ENCODE measurements around the gene WSB1. TPM values are rescaled to one million over a fixed set of nuclear protein-coding genes. Genes with fewer than 3 reads are reported as not detected.

WSB1 gene
- total and polyA plus RNA-seq, 7 donors = 32.4 to 53.6 (median 41.3) TPM

DNA sequence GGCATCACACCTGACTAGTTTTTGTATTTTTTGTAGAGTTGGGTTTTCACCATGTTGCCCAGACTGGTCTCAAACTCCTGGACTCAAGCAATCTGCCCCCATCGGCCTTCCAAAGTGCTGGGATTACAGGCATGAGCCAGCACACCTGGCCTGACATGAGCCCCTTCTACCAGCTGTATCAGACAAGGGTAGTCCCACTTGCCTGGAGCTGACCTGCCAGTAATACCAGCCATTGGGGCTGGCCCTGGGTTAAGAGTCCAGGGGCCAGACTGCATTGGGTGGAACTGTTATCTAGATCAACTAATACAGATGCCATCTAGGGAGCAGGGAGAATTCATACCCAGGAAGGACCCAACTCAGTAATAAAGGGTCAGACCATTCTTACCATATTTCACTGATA is 28.1 kb downstream of the WSB1 start:
- no peak overlapping the region for H3K27ac ChIP-seq
- no peaks in the 10 kb centered on the region for H3K9me3 ChIP-seq
- WGBS, 3 donors = 64 to 83% (median 69%) methylated on average over 1 of the region's 1 CpG
- DNase-seq (no peak), ATAC-seq (no peak)
- intact Hi-C loops (cut with DNase I) = no loop called here
- H3K4me1 ChIP-seq = peaks cover 20% of the 10 kb centered on the region
- TF ChIP-seq, protein P1, sequence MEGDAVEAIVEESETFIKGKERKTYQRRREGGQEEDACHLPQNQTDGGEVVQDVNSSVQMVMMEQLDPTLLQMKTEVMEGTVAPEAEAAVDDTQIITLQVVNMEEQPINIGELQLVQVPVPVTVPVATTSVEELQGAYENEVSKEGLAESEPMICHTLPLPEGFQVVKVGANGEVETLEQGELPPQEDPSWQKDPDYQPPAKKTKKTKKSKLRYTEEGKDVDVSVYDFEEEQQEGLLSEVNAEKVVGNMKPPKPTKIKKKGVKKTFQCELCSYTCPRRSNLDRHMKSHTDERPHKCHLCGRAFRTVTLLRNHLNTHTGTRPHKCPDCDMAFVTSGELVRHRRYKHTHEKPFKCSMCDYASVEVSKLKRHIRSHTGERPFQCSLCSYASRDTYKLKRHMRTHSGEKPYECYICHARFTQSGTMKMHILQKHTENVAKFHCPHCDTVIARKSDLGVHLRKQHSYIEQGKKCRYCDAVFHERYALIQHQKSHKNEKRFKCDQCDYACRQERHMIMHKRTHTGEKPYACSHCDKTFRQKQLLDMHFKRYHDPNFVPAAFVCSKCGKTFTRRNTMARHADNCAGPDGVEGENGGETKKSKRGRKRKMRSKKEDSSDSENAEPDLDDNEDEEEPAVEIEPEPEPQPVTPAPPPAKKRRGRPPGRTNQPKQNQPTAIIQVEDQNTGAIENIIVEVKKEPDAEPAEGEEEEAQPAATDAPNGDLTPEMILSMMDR (IDR thresholded peaks at IDR 0.05) = no peak
- no peak overlapping the region for H3K4me3 ChIP-seq
- peaks cover 9 to 12% of the 10 kb centered on the region in 2 donors for H3K36me3 ChIP-seq (ENCODE audit: insufficient read depth in 1 of 2, low read depth in 1 of 2)
- H3K27me3 ChIP-seq (ENCODE audit: insufficient read depth in 3 of 3, low read length in 2 of 3) = no peaks in the 10 kb centered on the region

DNA sequence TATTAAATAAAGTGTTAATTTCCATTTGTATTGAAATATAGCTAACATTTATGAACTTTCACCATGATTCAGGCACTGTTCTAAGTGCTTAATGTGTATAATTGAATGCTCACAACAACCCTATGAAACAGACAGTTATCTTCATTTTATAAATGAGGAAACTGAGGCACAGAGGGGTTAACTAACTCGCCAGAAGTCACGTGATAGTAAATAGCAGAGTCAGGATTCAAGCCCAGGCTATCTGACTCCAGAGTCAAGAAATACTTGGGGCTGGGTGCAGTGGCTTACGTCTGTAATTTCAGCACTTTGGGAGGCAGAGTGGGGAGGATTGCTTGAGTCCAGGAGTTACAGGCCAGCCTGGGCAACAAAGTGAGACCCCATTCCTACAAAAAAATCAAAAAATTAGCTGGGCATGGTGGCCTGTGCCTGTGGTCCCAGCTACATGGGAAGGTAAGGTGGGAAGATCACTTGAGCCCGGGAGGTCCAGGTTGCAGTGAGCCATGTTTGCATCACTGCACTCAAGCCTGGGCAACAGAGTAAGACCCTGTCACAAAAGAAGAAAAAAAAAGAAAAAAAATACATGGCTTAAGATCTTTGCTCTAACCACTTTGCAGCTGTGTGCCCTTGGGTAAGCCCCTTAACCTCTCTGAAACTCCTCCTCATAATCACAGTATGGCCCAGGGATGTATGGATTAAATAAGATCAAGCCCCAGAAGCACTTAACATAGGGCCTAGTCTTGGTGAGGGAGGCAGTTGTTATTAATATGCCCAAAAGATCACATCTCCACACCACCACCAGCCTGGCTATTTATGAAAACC is 29.0 kb downstream of the WSB1 start:
- TF ChIP-seq, protein P1 (IDR thresholded peaks at IDR 0.05) = no peak
- Histone ChIP-seq H3K9me3 (no peaks in the 10 kb centered on the region), H3K27ac (no peak overlapping the region), H3K4me1 (peaks cover 20% of the 10 kb centered on the region), H3K36me3 (ENCODE audit: insufficient read depth in 1 of 2, low read depth in 1 of 2) (peaks cover 4 to 8% of the 10 kb centered on the region in 2 donors), H3K27me3 (ENCODE audit: insufficient read depth in 3 of 3, low read length in 2 of 3) (no peaks in the 10 kb centered on the region), H3K4me3 (no peak overlapping the region)
- intact Hi-C loops (cut with DNase I) = no loop called here
- DNase-seq (no peak), ATAC-seq (no peak)
- 64 to 79% (median 68%) methylated on average over 4 of the region's 4 CpGs for WGBS, 3 donors

DNA sequence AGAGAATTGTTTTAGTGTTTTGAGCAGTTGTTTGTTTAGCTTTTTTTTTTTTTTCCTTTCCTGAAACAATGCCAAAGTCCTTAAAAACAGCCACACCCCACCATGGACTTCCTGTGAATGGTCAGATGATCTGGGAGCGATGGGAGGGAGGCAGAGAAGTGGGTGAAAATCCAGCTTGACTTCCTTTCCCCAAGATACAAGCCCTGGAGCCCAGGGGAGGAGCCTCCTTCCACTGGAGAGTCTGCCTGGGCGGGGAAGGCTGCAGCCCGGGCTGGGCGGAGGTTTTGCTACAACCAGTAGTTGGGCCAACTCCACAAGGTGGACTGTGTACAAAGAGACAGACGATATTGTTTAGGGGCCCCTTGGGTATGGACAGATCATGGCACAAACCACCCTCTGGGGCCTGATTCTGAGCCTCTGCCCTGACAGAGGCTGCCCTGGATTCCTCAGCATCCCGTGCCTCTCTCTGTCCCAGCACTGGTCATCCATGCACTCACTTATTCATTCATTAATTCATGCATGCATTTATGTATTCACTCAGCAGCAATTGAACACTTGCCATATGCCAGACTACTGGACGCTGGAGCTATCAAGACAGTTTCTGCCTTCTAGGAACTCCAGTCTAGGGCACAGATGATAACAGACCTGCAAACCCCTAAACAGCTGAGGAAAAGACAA is 29.8 kb downstream of the WSB1 start:
- intact Hi-C loops (cut with DNase I) = no loop called here
- Histone ChIP-seq H3K27me3 (ENCODE audit: insufficient read depth in 3 of 3, low read length in 2 of 3) (no peaks in the 10 kb centered on the region), H3K9me3 (no peaks in the 10 kb centered on the region), H3K36me3 (ENCODE audit: insufficient read depth in 1 of 2, low read depth in 1 of 2) (peaks cover under 1 to 3% of the 10 kb centered on the region in 2 donors), H3K4me3 (no peak overlapping the region), H3K27ac (no peak overlapping the region), H3K4me1 (peaks cover 20% of the 10 kb centered on the region)
- WGBS, 3 donors = 32 to 50% (median 38%) methylated on average over 7 of the region's 7 CpGs
- TF ChIP-seq, protein P1 (IDR thresholded peaks at IDR 0.05) = no peak
- ATAC-seq (peak in 1 of 4 donors; percentile 20), DNase-seq (peak; percentile 68 to 85)

DNA sequence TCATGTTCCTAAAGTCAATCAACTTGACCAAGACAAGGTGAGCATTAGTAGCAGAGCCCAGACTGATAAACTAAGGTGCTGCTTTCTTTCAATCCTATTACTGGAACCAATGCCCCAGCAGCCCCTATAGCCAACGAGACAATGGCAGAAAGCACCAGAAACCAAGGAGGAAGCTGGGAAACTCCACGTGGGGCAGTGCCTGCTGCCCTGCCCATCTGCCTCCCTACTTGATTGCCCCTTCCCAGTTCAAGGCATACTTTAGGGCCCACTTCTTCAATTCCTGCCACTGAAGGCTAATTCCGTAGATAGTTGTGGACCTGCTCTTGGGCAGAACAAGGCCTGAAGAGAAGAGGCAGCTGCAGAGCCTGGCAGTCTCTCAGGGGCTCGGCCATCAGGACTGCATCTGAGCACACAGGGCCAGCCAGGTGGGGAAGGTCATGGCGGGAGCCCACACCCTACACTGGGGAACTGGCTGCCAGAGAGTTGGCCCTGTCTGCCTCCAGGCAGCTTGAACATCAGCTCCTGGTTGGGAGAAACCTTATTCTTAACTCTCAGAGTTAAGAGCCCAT is 30.9 kb downstream of the WSB1 start:
- Histone ChIP-seq H3K36me3 (ENCODE audit: insufficient read depth in 1 of 2, low read depth in 1 of 2) (no peaks in the 10 kb centered on the region), H3K4me3 (no peak overlapping the region), H3K27me3 (ENCODE audit: insufficient read depth in 3 of 3, low read length in 2 of 3) (no peaks in the 10 kb centered on the region), H3K4me1 (peaks cover 11% of the 10 kb centered on the region), H3K27ac (no peak overlapping the region), H3K9me3 (no peaks in the 10 kb centered on the region)
- intact Hi-C loops (cut with DNase I) = no loop called here
- TF ChIP-seq, protein P1 (IDR thresholded peaks at IDR 0.05) = no peak
- ATAC-seq (no peak), DNase-seq (no peak)
- WGBS, 3 donors = 62 to 71% (median 67%) methylated on average over 5 of the region's 5 CpGs
